Gastroesophageal sphincter (tissue), 4 donors: ENCODE data around the gene AHDC1. TPM values are rescaled to one million over a fixed set of nuclear protein-coding genes. Genes with fewer than 3 reads are reported as not detected.

Experiments
- ATAC-seq: fragments of 150-250 bp; one replicate; pipeline ENCODE4 v1.9.1; 2016; ENCODE audit warnings: mild to moderate bottlenecking, moderate library complexity
- H3K27ac ChIP-seq, 4 donors: fragments of 200-600 bp; sonication (generic) in 3 of 4; 1 replicate in 3 of 4; 2 replicates in 1 of 4; pipeline ENCODE4 v1.5.1; 2016 to 2019
- H3K27me3 ChIP-seq: fragments of 200-600 bp; sonication (generic); one replicate; pipeline ENCODE4 v1.5.1; 2019
- H3K36me3 ChIP-seq, 2 donors: fragments of 200-600 bp; sonication (generic); one replicate each; pipeline ENCODE4 v1.5.1; 2019; ENCODE audit warnings: control low read depth in 1 of 2
- H3K4me1 ChIP-seq, 3 donors: fragments of 200-600 bp; sonication (generic); 1 replicate in 2 of 3; 2 replicates in 1 of 3; pipeline ENCODE4 v1.5.1; 2016 to 2019; ENCODE audit warnings: control low read depth in 2 of 3
- H3K4me3 ChIP-seq, 2 donors: fragments of 200-600 bp; sonication (generic); one replicate each; pipeline ENCODE4 v1.5.1; 2019; ENCODE audit warnings: mild to moderate bottlenecking in 1 of 2, moderate library complexity in 1 of 2
- H3K9me3 ChIP-seq, 3 donors: fragments of 200-600 bp; sonication (generic); one replicate each; pipeline ENCODE4 v1.5.1; 2017 to 2019; ENCODE audit warnings: control low read depth in 2 of 3
- EP300 ChIP-seq: sonication (generic); formaldehyde crosslinking; IDR thresholded peaks from one replicate; pipeline ENCODE4 v1.6.1; 2017; ENCODE audit warnings: antibody characterized with exemption, mild to moderate bottlenecking
- POLR2A ChIP-seq, 2 donors: fragments of 450-650 bp; IDR thresholded peaks; one replicate each; pipeline ENCODE4 v1.6.1; 2017; ENCODE audit warnings: antibody characterized with exemption in 2 of 2, mild to moderate bottlenecking in 2 of 2, moderate library complexity in 1 of 2
- POLR2AphosphoS5 ChIP-seq: sonication (generic); formaldehyde crosslinking; IDR thresholded peaks from one replicate; pipeline ENCODE4 v1.6.1; 2017; ENCODE audit warnings: antibody characterized with exemption
- WGBS, 2 donors: methylation state at CpG; one replicate each; pipeline ENCODE4 v1.1.5; 2018; ENCODE audit warnings: low coverage in 1 of 2; 5-methylcytosine and 5-hydroxymethylcytosine counted together
- total RNA-seq, 4 donors: library from RNA; depleted of rRNA; stranded (reverse); fragments of >200 nt; gene quantifications; one replicate each; pipeline ENCODE4 v1.1.0, GENCODE V29; 2016
- TF ChIP-seq, protein P1 (sequence below), 4 experiments: fragments of 200-600 bp in 2 of 4; fragments of 450-650 bp in 2 of 4; sonication (generic) in 1 of 4; IDR thresholded peaks; one replicate each; pipeline ENCODE4 v1.5.1; 2017 to 2019; ENCODE audit warnings: antibody characterized with exemption in 4 of 4, mild to moderate bottlenecking in 2 of 4, moderate library complexity in 2 of 4

Gene AHDC1
- total RNA-seq, 4 donors from 2014 or later, result 18.2 to 50.3 (median 27.7) TPM

GRCh38 chr1:27496604-27497155 is 107.3 kb downstream of the AHDC1 start:
- H3K27me3 ChIP-seq, result no peaks in the 10 kb centered on the region
- ATAC-seq, result peak; percentile 59
- no peaks in the 10 kb centered on the region for H3K36me3 ChIP-seq
- H3K4me1 ChIP-seq, result peaks cover 5 to 29% (median 16%) of the 10 kb centered on the region in 3 donors
- peak overlapping the region in 1 of 4 donors; percentile 2 for H3K27ac ChIP-seq
- WGBS, 2 donors, result 10 to 11% methylated on average over 2 to 5 of the region's 8 CpGs
- H3K4me3 ChIP-seq, result peak overlapping the region in 1 of 2 donors; percentile 16
- no peaks in the 10 kb centered on the region for H3K9me3 ChIP-seq
- TF ChIP-seq, protein P1, sequence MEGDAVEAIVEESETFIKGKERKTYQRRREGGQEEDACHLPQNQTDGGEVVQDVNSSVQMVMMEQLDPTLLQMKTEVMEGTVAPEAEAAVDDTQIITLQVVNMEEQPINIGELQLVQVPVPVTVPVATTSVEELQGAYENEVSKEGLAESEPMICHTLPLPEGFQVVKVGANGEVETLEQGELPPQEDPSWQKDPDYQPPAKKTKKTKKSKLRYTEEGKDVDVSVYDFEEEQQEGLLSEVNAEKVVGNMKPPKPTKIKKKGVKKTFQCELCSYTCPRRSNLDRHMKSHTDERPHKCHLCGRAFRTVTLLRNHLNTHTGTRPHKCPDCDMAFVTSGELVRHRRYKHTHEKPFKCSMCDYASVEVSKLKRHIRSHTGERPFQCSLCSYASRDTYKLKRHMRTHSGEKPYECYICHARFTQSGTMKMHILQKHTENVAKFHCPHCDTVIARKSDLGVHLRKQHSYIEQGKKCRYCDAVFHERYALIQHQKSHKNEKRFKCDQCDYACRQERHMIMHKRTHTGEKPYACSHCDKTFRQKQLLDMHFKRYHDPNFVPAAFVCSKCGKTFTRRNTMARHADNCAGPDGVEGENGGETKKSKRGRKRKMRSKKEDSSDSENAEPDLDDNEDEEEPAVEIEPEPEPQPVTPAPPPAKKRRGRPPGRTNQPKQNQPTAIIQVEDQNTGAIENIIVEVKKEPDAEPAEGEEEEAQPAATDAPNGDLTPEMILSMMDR (IDR thresholded peaks at IDR 0.05), result peak in 2 of 4 experiments; percentile 42 to 43
- no peak for TF ChIP-seq EP300

DNA sequence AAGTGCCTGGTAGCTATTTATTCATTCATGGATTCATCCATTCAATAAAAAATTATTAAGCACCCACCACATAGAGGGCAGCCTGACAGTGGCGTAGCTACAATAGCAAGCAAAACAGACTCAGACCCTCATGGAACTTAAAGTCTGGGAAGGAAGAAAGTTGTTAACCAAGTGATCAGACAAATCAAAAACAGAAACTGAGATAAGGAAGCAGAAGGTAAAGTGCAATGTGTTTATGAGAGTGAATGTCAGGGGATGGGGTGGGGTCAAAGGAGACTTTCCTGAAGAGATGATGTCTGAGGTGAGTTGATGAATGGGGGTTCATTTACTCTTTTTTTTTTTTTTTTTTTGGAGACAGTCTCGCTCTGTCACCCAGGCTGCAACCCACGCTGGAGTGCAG is 111.1 kb downstream of the AHDC1 start:
- H3K27me3 ChIP-seq, result no peaks in the 10 kb centered on the region
- no peaks in the 10 kb centered on the region for H3K9me3 ChIP-seq
- peak overlapping the region in 3 of 4 donors; percentile 99 to 100 (median 99) for H3K27ac ChIP-seq
- no peak overlapping the region for H3K4me3 ChIP-seq
- ATAC-seq, result no peak
- H3K4me1 ChIP-seq, result peaks cover 7 to 54% (median 28%) of the 10 kb centered on the region in 3 donors
- no peaks in the 10 kb centered on the region for H3K36me3 ChIP-seq
- 63 to 91% methylated on average over 1 to 3 of the region's 3 CpGs for WGBS, 2 donors
- no peak for TF ChIP-seq POLR2A (IDR thresholded peaks at IDR 0.05)
- TF ChIP-seq POLR2AphosphoS5, result no peak
- TF ChIP-seq EP300, result no peak
- TF ChIP-seq, protein P1 (IDR thresholded peaks at IDR 0.05), result no peak

DNA sequence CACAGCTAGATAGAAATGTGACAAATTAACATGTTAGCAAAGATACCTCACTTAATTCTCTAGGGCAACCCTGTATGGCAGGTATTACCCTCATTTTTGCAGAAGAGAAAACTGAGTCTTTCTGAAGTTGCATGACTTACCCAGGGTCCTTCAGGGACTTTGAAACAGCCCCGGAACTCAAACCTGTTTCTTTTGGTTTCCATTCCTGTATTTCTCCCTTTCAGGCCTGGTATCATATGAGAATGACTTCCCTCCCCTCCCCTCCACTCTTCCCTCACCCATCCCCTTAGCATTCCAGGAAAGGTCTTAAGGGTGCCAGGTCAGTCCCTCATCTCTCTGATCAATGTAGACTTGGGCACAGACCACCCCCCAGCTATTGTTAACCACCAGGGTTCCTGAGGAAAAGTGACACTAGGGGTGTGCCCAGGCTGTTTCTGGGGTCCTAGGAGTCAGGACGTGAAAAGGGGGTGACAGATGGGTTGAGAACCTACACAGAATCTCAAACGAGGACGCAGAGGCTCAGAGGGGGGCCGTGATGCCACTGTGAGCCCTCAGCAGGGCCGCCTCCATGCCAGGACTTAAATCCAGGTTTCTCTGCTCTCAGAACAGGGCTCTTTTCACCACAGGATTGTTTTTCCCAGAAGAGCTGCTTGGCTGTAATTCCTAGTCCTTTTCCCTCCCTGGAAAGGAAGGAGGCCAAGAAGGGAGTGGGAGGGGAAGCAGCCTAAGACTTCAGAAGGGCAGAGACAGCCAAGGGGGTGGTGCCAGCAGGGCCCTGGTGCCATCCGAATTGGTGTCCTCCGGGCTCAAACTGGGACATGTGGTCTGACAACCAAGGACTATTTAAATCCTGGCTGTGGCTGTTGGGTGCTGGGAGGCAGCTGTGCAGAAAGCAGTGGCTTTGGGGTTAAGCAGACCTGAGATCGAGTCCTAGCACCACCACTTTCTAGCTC is 111.9 kb downstream of the AHDC1 start:
- no peak for ATAC-seq
- H3K9me3 ChIP-seq, result no peaks in the 10 kb centered on the region
- no peaks in the 10 kb centered on the region for H3K36me3 ChIP-seq
- no peaks in the 10 kb centered on the region for H3K27me3 ChIP-seq
- peak overlapping the region; percentile 90 to 100 (median 99) for H3K27ac ChIP-seq
- TF ChIP-seq, protein P1 (IDR thresholded peaks at IDR 0.05), result no peak
- TF ChIP-seq POLR2AphosphoS5 (peak; percentile 73), EP300 (no peak), POLR2A (IDR thresholded peaks at IDR 0.05) (no peak)
- WGBS, 2 donors, result 15 to 42% methylated on average over 1 to 9 of the region's 9 CpGs
- peak overlapping the region in 1 of 2 donors; percentile 19 for H3K4me3 ChIP-seq
- H3K4me1 ChIP-seq, result peaks cover 7 to 52% (median 27%) of the 10 kb centered on the region in 3 donors

- H3K27me3 ChIP-seq, result no peaks in the 10 kb centered on the region
- no peaks in the 10 kb centered on the region for H3K9me3 ChIP-seq
- no peaks in the 10 kb centered on the region for H3K36me3 ChIP-seq
- peaks cover 7 to 62% (median 27%) of the 10 kb centered on the region in 3 donors for H3K4me1 ChIP-seq
- TF ChIP-seq EP300, result no peak
- TF ChIP-seq POLR2AphosphoS5, result peak; percentile 89
- peak; percentile 88 to 93 for TF ChIP-seq POLR2A (IDR thresholded peaks at IDR 0.05)
- TF ChIP-seq, protein P1 (IDR thresholded peaks at IDR 0.05), result peak in 2 of 4 experiments; percentile 25 to 27
- peak within 1 kb of the TSS; percentile 93 to 100 (median 99) for H3K27ac ChIP-seq
- peak within 1 kb of the TSS; percentile 91 to 99 for H3K4me3 ChIP-seq
- 0 to 2% methylated on average over 11 to 14 of the region's 50 CpGs for WGBS, 2 donors
- ATAC-seq, result peak; percentile 98
Observed at GRCh38 chr1:27489973-27490741, 113.8 kb downstream of the AHDC1 start, which contains the start of gene WASF2. WASF2 (minus strand) TSS chr1:27490167; CDS start chr1:27428890, 61,277 bp downstream.
